OCI-LY3 (cell line): Measurements from ENCODE around the gene CTNND2.

Experiments
- EZH2phosphoT487 ChIP-seq: fragments of 200-600 bp; shearing (Covaris generic); IDR thresholded peaks from 2 replicates; pipeline ENCODE4 v1.6.1; 2018; ENCODE audit warnings: antibody characterized with exemption, mixed run types, low read depth
- TF ChIP-seq, protein P1 (sequence below): fragments of 200-600, 300-600 bp; sonication (generic); IDR thresholded peaks from 2 replicates; pipeline ENCODE4 v1.5.1; 2014; ENCODE audit warnings: antibody characterized with exemption, low read length, low read depth

GRCh38 chr5:11306365-11306764 is 597.9 kb downstream of the CTNND2 start:
- TF ChIP-seq EZH2phosphoT487, result no peak
- TF ChIP-seq, protein P1, sequence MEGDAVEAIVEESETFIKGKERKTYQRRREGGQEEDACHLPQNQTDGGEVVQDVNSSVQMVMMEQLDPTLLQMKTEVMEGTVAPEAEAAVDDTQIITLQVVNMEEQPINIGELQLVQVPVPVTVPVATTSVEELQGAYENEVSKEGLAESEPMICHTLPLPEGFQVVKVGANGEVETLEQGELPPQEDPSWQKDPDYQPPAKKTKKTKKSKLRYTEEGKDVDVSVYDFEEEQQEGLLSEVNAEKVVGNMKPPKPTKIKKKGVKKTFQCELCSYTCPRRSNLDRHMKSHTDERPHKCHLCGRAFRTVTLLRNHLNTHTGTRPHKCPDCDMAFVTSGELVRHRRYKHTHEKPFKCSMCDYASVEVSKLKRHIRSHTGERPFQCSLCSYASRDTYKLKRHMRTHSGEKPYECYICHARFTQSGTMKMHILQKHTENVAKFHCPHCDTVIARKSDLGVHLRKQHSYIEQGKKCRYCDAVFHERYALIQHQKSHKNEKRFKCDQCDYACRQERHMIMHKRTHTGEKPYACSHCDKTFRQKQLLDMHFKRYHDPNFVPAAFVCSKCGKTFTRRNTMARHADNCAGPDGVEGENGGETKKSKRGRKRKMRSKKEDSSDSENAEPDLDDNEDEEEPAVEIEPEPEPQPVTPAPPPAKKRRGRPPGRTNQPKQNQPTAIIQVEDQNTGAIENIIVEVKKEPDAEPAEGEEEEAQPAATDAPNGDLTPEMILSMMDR, result no peak
